GM04503 (cell line): Measurements from ENCODE around the gene CMSS1.
"Not testable (repeated sequence)": the region's sequence is repeated elsewhere in the genome, so short reads cannot be mapped to it uniquely, and the experiment has no call there.

Experiments used
- DNase-seq: peaks from one replicate; pipeline ENCODE4 v3.0.0-alpha.2; 2012; ENCODE audit warnings: low read depth

CMSS1 gene

DNA sequence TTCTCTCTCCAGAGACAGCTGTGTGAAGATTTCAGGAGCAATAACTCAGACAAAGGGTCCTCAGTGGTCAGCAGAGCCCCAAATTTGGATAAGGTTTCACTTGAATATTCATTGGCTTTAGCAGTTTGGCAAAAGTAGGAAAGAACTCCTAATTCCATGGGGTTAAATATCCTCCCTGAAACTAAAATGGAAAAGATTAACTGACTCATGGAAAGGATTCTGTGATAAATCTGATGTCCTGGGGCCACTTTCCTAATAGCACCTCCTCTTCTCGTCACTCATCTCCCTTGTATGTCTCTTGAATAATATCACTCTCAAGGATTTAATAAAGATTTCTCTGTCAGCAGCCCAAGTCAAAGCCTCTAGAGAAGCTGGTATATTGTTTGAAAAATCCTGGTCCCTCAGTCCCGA lies 409.9 kb downstream of the CMSS1 start:
- no peak for DNase-seq

DNA sequence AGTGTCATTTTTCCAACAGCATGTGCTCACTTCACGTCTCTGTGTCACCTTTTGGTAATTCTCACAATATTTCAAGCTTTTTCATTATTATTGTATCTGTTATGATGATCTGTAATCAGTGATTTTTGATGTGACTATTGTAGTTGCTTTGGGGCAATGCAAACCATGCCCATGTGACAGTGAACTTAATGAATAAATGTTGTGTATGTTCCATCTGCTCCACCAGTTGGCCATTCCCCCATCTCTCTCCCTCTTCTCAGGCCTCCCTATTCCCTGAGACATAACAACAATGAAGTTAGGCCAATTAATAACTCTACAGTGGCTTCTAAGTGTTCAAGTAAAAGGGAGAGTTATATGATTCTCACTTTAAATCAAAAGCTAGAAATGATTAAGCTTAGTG lies 410.6 kb downstream of the CMSS1 start:
- DNase-seq, result no peak

- DNase-seq, result not testable (repeated sequence)
These were observed 411.5 kb downstream of the CMSS1 start for GRCh38 chr3:100229188-100229587.

DNA sequence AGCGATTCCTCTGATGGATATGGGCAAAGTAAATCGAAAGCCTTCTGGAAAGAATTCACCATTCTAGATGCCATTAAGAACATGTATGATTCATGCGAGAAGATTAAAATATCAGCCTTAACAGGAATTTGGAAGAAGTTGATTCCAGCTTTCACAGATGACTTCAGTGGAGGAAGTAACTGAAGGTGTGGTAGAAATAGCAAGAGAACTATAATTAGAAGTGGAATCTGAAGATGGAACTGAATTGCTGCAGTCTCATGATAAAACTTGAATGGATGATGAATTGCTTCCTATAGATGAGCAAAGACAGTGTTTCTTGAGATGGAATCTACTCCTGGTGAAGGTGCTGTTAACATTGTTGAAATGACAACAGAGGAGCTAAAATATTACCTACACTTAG lies 413.0 kb downstream of the CMSS1 start:
- DNase-seq, result no peak
